B cell (primary cell): ENCODE results near the gene DAO.

Source experiments
- EZH2 ChIP-seq: IDR thresholded peaks from 2 replicates; pipeline ENCODE4 v1.6.1; 2012; ENCODE audit warnings: borderline replicate concordance, low read depth, mild to moderate bottlenecking, moderate library complexity, low read length; ENCODE audit not compliant: insufficient read depth, poor library complexity, severe bottlenecking
- TF ChIP-seq, protein P1 (sequence below): fragments of 200-600 bp; IDR thresholded peaks from one replicate; pipeline ENCODE4 v1.8.0; 2022; ENCODE audit warnings: antibody characterized with exemption, mild to moderate bottlenecking

DNA sequence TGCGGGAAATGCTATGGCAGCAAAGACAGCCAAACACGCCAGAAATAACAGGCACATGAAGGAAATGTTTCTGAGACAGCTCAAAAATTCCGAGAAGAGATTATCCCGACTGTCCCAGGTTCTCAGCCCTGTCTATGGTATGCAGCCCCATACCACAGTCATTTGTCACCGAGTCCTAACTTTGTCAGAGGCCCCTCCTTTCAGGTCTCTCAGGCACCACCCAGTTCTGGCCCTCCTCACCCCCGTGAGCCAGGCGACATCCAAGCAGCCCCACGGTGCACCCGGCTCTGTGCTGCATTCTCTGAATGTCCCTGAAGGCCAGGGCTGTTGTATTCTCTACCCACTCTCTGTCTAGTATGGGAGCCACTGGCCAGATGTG lies 46.5 kb upstream of the DAO start:
- TF ChIP-seq, protein P1, sequence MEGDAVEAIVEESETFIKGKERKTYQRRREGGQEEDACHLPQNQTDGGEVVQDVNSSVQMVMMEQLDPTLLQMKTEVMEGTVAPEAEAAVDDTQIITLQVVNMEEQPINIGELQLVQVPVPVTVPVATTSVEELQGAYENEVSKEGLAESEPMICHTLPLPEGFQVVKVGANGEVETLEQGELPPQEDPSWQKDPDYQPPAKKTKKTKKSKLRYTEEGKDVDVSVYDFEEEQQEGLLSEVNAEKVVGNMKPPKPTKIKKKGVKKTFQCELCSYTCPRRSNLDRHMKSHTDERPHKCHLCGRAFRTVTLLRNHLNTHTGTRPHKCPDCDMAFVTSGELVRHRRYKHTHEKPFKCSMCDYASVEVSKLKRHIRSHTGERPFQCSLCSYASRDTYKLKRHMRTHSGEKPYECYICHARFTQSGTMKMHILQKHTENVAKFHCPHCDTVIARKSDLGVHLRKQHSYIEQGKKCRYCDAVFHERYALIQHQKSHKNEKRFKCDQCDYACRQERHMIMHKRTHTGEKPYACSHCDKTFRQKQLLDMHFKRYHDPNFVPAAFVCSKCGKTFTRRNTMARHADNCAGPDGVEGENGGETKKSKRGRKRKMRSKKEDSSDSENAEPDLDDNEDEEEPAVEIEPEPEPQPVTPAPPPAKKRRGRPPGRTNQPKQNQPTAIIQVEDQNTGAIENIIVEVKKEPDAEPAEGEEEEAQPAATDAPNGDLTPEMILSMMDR, result no peak
- no peak for TF ChIP-seq EZH2
